ENCODE data around the gene SULT4A1. TPM values are rescaled to one million over a fixed set of nuclear protein-coding genes. Genes with fewer than 3 reads are reported as not detected.

Gene SULT4A1
- total and polyA plus RNA-seq, 3 donors from 2014 or later, result 10.3 to 11.9 (median 11.2) TPM

DNA sequence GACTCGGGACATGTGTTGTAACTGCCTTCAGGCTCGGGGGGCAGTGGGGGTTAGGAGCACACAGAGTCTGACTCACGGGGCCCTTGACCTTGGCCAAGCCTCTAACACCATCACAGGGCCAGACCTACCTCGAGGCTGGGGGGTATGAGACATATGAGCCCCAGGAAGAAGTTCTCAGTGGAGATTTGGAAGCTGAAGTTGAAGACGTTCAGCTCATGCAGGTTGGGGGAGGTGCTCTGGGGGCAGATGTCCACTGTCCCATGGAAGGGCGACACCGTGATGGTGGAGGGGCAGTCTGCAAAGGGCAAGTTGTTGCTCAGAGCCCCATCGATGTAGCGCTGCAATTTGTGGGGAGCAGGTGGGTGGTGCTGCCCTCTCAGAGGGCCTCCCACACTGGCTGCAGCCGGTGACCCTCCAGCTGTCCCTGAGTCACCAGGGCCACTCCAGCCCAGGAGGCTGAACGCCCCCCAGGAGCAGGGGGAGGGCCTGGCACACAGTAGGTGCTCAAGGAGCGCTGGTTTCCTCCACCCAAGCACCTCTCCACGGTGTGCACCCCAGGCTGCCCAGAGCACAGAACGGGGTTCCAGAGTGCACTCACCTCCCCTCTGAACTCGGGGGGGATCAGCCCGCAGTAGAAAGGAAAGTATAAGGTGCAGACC lies 27.0 kb upstream of the SULT4A1 start:
- H3K4me1 ChIP-seq, result peaks cover 7% of the 10 kb centered on the region
- intact Hi-C loops (cut with DNase I; ENCODE audit: low total_unique reads), result no loop called here
- no peaks in the 10 kb centered on the region for H3K27me3 ChIP-seq
- no peak overlapping the region for H3K27ac ChIP-seq
- no peak overlapping the region for H3K4me3 ChIP-seq
- H3K9me3 ChIP-seq, result no peaks in the 10 kb centered on the region
- 70 to 75% methylated on average over 10 to 16 of the region's 16 CpGs for WGBS, 2 donors
- no peak for DNase-seq
- TF ChIP-seq POLR2A (IDR thresholded peaks at IDR 0.05) (no peak), CTCF (IDR thresholded peaks at IDR 0.05) (no peak)
- H3K36me3 ChIP-seq (ENCODE audit: low read depth, missing control alignments), result no peaks in the 10 kb centered on the region

GRCh38 chr22:43888740-43889139 lies 26.4 kb upstream of the SULT4A1 start:
- WGBS, 2 donors, result 62 to 81% methylated on average over 4 of the region's 4 CpGs
- TF ChIP-seq CTCF (IDR thresholded peaks at IDR 0.05) (no peak), POLR2A (IDR thresholded peaks at IDR 0.05) (no peak)
- H3K4me1 ChIP-seq, result peaks cover 7% of the 10 kb centered on the region
- no peak overlapping the region for H3K4me3 ChIP-seq
- no peaks in the 10 kb centered on the region for H3K36me3 ChIP-seq (ENCODE audit: low read depth, missing control alignments)
- DNase-seq, result no peak
- H3K27me3 ChIP-seq, result no peaks in the 10 kb centered on the region
- intact Hi-C loops (cut with DNase I; ENCODE audit: low total_unique reads), result no loop called here
- H3K9me3 ChIP-seq, result no peaks in the 10 kb centered on the region
- no peak overlapping the region for H3K27ac ChIP-seq

DNA sequence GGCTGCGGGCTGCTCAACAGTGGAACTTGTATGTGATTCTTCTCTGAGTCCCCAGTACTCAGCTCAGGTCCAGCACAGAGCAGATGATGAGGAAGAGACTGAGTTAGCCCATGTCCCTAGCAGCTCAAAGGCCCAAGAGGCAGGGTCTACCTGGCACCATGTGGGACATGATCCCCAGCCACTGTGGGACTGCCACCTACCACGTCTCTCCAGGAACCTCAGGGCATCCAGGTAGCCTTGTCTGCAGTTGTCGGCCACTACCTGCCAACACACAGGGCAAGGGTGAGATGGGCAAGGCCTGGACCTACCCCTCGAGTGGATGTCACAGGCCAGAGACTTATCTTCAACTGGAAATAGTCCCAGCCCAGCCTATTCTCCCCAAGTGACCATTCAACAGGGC lies 25.1 kb upstream of the SULT4A1 start:
- intact Hi-C loops (cut with DNase I; ENCODE audit: low total_unique reads), result no loop called here

GRCh38 chr22:43886231-43886630 lies 23.9 kb upstream of the SULT4A1 start:
- H3K9me3 ChIP-seq, result no peaks in the 10 kb centered on the region
- H3K4me3 ChIP-seq, result no peak overlapping the region
- peaks cover 3% of the 10 kb centered on the region for H3K4me1 ChIP-seq
- intact Hi-C loops (cut with DNase I; ENCODE audit: low total_unique reads), result no loop called here
- no peaks in the 10 kb centered on the region for H3K27me3 ChIP-seq
- H3K27ac ChIP-seq, result no peak overlapping the region
- no peak for DNase-seq
- TF ChIP-seq POLR2A (IDR thresholded peaks at IDR 0.05) (no peak), CTCF (IDR thresholded peaks at IDR 0.05) (no peak)
- WGBS, 2 donors, result 68 to 79% methylated on average over 2 to 8 of the region's 8 CpGs
- H3K36me3 ChIP-seq (ENCODE audit: low read depth, missing control alignments), result no peaks in the 10 kb centered on the region

More for the DNA sequence above, 25.1 kb upstream of the SULT4A1 start:
- Histone ChIP-seq H3K36me3 (ENCODE audit: low read depth, missing control alignments) (no peaks in the 10 kb centered on the region), H3K9me3 (no peaks in the 10 kb centered on the region), H3K4me3 (no peak overlapping the region), H3K27me3 (no peaks in the 10 kb centered on the region), H3K4me1 (peaks cover 7% of the 10 kb centered on the region), H3K27ac (no peak overlapping the region)
- no peak for DNase-seq
- WGBS, 2 donors, result 88 to 100% methylated on average over 1 to 4 of the region's 4 CpGs
- no peak for TF ChIP-seq CTCF (IDR thresholded peaks at IDR 0.05)
- no peak for TF ChIP-seq POLR2A (IDR thresholded peaks at IDR 0.05)

DNA sequence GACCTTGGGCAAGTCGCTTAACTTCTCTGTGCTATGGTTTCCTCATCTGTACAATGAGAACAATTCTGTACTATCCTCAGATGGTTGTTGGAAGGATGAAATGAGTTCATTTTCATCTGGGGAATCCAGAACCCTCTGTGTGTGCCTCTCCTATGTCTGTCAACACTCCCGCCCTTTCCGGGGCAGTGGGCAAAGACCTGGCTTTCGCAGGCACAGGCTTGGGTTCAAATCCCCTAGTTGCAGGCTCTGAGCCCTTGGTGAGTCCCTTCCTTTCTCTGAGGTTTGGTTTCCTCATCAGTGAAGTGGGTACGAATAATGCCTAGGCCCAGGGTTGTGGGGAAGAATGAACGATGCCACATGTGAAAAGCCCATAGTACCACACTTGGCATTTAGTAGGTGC lies 23.5 kb upstream of the SULT4A1 start:
- WGBS, 2 donors, result 82 to 92% methylated on average over 3 to 6 of the region's 6 CpGs
- no peaks in the 10 kb centered on the region for H3K27me3 ChIP-seq
- no peaks in the 10 kb centered on the region for H3K4me1 ChIP-seq
- no peak overlapping the region for H3K4me3 ChIP-seq
- TF ChIP-seq CTCF (IDR thresholded peaks at IDR 0.05) (no peak), POLR2A (IDR thresholded peaks at IDR 0.05) (no peak)
- no peaks in the 10 kb centered on the region for H3K9me3 ChIP-seq
- no peaks in the 10 kb centered on the region for H3K36me3 ChIP-seq (ENCODE audit: low read depth, missing control alignments)
- no peak for DNase-seq
- intact Hi-C loops (cut with DNase I; ENCODE audit: low total_unique reads), result no loop called here
- H3K27ac ChIP-seq, result no peak overlapping the region

All from testis (tissue), 3 donors.